HL-60 (cell line): ENCODE results near the gene XYLT1.
"Not testable (repeated sequence)": the region's sequence is repeated elsewhere in the genome, so short reads cannot be mapped to it uniquely, and the experiment has no call there.

ENCODE experiments used
- DNase-seq, 2 experiments: peaks; one replicate each; pipeline ENCODE4 v3.0.0-alpha.2; 2010 to 2020; ENCODE audit warnings: low read depth in 1 of 2, low spot score in 1 of 2
- H3K27ac ChIP-seq: fragments of 250-450 bp; sonication (Bioruptor Pico); replicated peaks from 2 replicates; pipeline ENCODE4 v1.5.1; 2020; ENCODE audit warnings: mild to moderate bottlenecking, moderate library complexity
- H3K27me3 ChIP-seq: fragments of 250-450 bp; sonication (Bioruptor Pico); 2 replicates; pipeline ENCODE4 v1.5.1; 2021; ENCODE audit warnings: mild to moderate bottlenecking, moderate library complexity; ENCODE audit not compliant: insufficient read depth, poor library complexity, severe bottlenecking
- H3K4me3 ChIP-seq: replicated peaks from 2 replicates; pipeline ENCODE4 v1.5.1; 2011; ENCODE audit warnings: mild to moderate bottlenecking, control low read depth, low read length; ENCODE audit not compliant: insufficient read depth
- CTCF ChIP-seq: IDR thresholded peaks from one replicate; pipeline ENCODE4 v1.5.1; 2011; ENCODE audit warnings: low read length, control low read depth, inconsistent platforms; ENCODE audit not compliant: insufficient read depth
- GABPA ChIP-seq: IDR thresholded peaks from 2 replicates; pipeline ENCODE4 v1.6.1; 2012; ENCODE audit warnings: low read depth
- POLR2AphosphoS5 ChIP-seq: IDR thresholded peaks from 2 replicates; pipeline ENCODE4 v1.6.1; 2012; ENCODE audit warnings: low read depth
- REST ChIP-seq: IDR thresholded peaks from 2 replicates; pipeline ENCODE4 v1.6.1; 2012; ENCODE audit warnings: low read depth; ENCODE audit not compliant: insufficient replicate concordance
- SPI1 ChIP-seq: IDR thresholded peaks from 2 replicates; pipeline ENCODE4 v1.6.1; 2012; ENCODE audit warnings: low read depth, mild to moderate bottlenecking, borderline replicate concordance

XYLT1 gene

GRCh38 chr16:17412791-17413190 is 58.0 kb downstream of the XYLT1 start:
- Histone ChIP-seq H3K4me3 (no peak overlapping the region), H3K27ac (no peak overlapping the region), H3K27me3 (no peaks in the 10 kb centered on the region)
- TF ChIP-seq GABPA (no peak), CTCF (no peak), REST (no peak), POLR2AphosphoS5 (no peak), SPI1 (no peak)
- DNase-seq: no peak

- no peaks in the 10 kb centered on the region for H3K27me3 ChIP-seq
- no peak overlapping the region for H3K4me3 ChIP-seq
- no peak overlapping the region for H3K27ac ChIP-seq
- no peak for TF ChIP-seq REST
- no peak for TF ChIP-seq SPI1
- no peak for TF ChIP-seq POLR2AphosphoS5
- TF ChIP-seq GABPA: no peak
- no peak for TF ChIP-seq CTCF
- no peak for DNase-seq
Measured at GRCh38 chr16:17412221-17412620, 58.5 kb downstream of the XYLT1 start.

- Histone ChIP-seq H3K4me3 (no peak overlapping the region), H3K27ac (no peak overlapping the region), H3K27me3 (no peaks in the 10 kb centered on the region)
- no peak for DNase-seq
- no peak for TF ChIP-seq SPI1
Measured at GRCh38 chr16:17411263-17411662, 59.5 kb downstream of the XYLT1 start.

- H3K27ac ChIP-seq, H3K27me3 ChIP-seq, DNase-seq, H3K4me3 ChIP-seq: not testable (repeated sequence)
Measured at GRCh38 chr16:17410316-17410715, 60.4 kb downstream of the XYLT1 start.

GRCh38 chr16:17409894-17410293 is 60.9 kb downstream of the XYLT1 start:
- Histone ChIP-seq H3K27me3 (no peaks in the 10 kb centered on the region), H3K4me3 (no peak overlapping the region), H3K27ac (no peak overlapping the region)
- no peak for DNase-seq
- TF ChIP-seq POLR2AphosphoS5 (no peak), GABPA (no peak), SPI1 (no peak)
